ENCODE measurements around the gene ITGB5.
"Not testable (repeated sequence)": the region's sequence is repeated elsewhere in the genome, so short reads cannot be mapped to it uniquely, and the experiment has no call there.

The ITGB5 gene

GRCh38 chr3:124760601-124761000 is 126.6 kb downstream of the ITGB5 start:
- CTCF ChIA-PET, result interaction anchor here (0.6 to 15.7 kb wide), 61 partner anchors 9 to 831 kb away, joined by 3 to 467 read pairs (median 7); partner anchors contain the start of gene MUC13
- peak; percentile 44 for DNase-seq (ENCODE audit: low read depth, low spot score)
- H3K4me3 ChIP-seq (ENCODE audit: low read depth, low read length), result no peak overlapping the region
- TF ChIP-seq CTCF (IDR thresholded peaks at IDR 0.05; ENCODE audit: insufficient read depth, low read length, missing control alignments), result no peak
- POLR2A ChIA-PET, result interaction anchor here (0.6 to 1.9 kb wide), 6 partner anchors 11 to 201 kb away, joined by 3 to 5 read pairs (median 3); no protein-coding TSS in a partner anchor

GRCh38 chr3:124759666-124760401 is 127.3 kb downstream of the ITGB5 start:
- POLR2A ChIA-PET, result interaction anchor here (0.6 to 1.9 kb wide), 6 partner anchors 12 to 142 kb away, joined by 3 to 5 read pairs (median 3); no protein-coding TSS in a partner anchor
- no peak for TF ChIP-seq CTCF (IDR thresholded peaks at IDR 0.05; ENCODE audit: insufficient read depth, low read length, missing control alignments)
- DNase-seq (ENCODE audit: low read depth, low spot score), result no peak
- CTCF ChIA-PET, result interaction anchor here (1.0 to 15.7 kb wide), 37 partner anchors 8 to 826 kb away, joined by 3 to 467 read pairs (median 10); partner anchors contain the start of gene MUC13
- H3K4me3 ChIP-seq (ENCODE audit: low read depth, low read length), result no peak overlapping the region

GRCh38 chr3:124758851-124759635 is 128.1 kb downstream of the ITGB5 start:
- TF ChIP-seq CTCF (IDR thresholded peaks at IDR 0.05; ENCODE audit: insufficient read depth, low read length, missing control alignments), result no peak
- POLR2A ChIA-PET, result interaction anchor here (0.6 to 1.9 kb wide), 2 partner anchors 12 to 54 kb away, joined by 3 to 4 read pairs; no protein-coding TSS in a partner anchor
- CTCF ChIA-PET, result interaction anchor here (1.1 to 15.7 kb wide), 12 partner anchors 12 to 199 kb away, joined by 3 to 467 read pairs (median 14); no protein-coding TSS in a partner anchor
- DNase-seq (ENCODE audit: low read depth, low spot score), result no peak
- no peak overlapping the region for H3K4me3 ChIP-seq (ENCODE audit: low read depth, low read length)

GRCh38 chr3:124757926-124758325 is 129.2 kb downstream of the ITGB5 start:
- POLR2A ChIA-PET, result interaction anchor here (1.9 kb wide), 1 partner anchor 11 kb away, joined by 4 read pairs; no protein-coding TSS in a partner anchor
- not testable (repeated sequence) for H3K4me3 ChIP-seq (ENCODE audit: low read depth, low read length); DNase-seq (ENCODE audit: low read depth, low spot score)
- CTCF ChIA-PET, result interaction anchor here (1.2 to 15.7 kb wide), 4 partner anchors 14 to 165 kb away, joined by 3 to 467 read pairs (median 3); no protein-coding TSS in a partner anchor

GRCh38 chr3:124752051-124752450 is 135.1 kb downstream of the ITGB5 start:
- no peak for DNase-seq (ENCODE audit: low read depth, low spot score)
- ChIA-PET POLR2A (no interaction called here), CTCF (interaction anchor here (1.4 to 1.8 kb wide), 2 partner anchors 9 to 149 kb away, joined by 6 to 10 read pairs; no protein-coding TSS in a partner anchor)
- H3K4me3 ChIP-seq (ENCODE audit: low read depth, low read length), result no peak overlapping the region
- TF ChIP-seq CTCF (IDR thresholded peaks at IDR 0.05; ENCODE audit: insufficient read depth, low read length, missing control alignments), result no peak

GRCh38 chr3:124751501-124751900 is 135.7 kb downstream of the ITGB5 start:
- no peak for TF ChIP-seq CTCF (IDR thresholded peaks at IDR 0.05; ENCODE audit: insufficient read depth, low read length, missing control alignments)
- H3K4me3 ChIP-seq (ENCODE audit: low read depth, low read length), result no peak overlapping the region
- POLR2A ChIA-PET, result no interaction called here
- DNase-seq (ENCODE audit: low read depth, low spot score), result no peak
- CTCF ChIA-PET, result interaction anchor here (1.4 to 1.8 kb wide), 2 partner anchors 9 to 150 kb away, joined by 6 to 10 read pairs; no protein-coding TSS in a partner anchor

- POLR2A ChIA-PET, CTCF ChIA-PET: not testable (repeated sequence)
These were observed 137.3 kb downstream of the ITGB5 start for GRCh38 chr3:124749877-124750276.

More at GRCh38 chr3:124749877-124750276, 137.3 kb downstream of the ITGB5 start:
- not testable (repeated sequence) for DNase-seq (ENCODE audit: low read depth, low spot score); H3K4me3 ChIP-seq (ENCODE audit: low read depth, low read length)

Measured in AG04449 (cell line).